ENCODE results near the gene PGM3.
"Not testable (repeated sequence)": the region's sequence is repeated elsewhere in the genome, so short reads cannot be mapped to it uniquely, and the experiment has no call there.

The PGM3 gene

GRCh38 chr6:83199173-83199862 lies 6.3 kb upstream of the PGM3 start:
- Histone ChIP-seq H3K9me3 (ENCODE audit: control insufficient read depth, low read length) (no peaks in the 10 kb centered on the region), H3K4me1 (ENCODE audit: control insufficient read depth, insufficient read depth, low read length) (peaks cover 12% of the 10 kb centered on the region), H3K36me3 (ENCODE audit: control insufficient read depth, insufficient read depth, low read length) (no peaks in the 10 kb centered on the region), H3K27me3 (ENCODE audit: control insufficient read depth, insufficient read depth, low read length) (no peaks in the 10 kb centered on the region), H3K4me3 (ENCODE audit: low read length) (no peak overlapping the region), H3K9ac (ENCODE audit: low read length) (no peak overlapping the region)

GRCh38 chr6:83198486-83199172 lies 5.6 kb upstream of the PGM3 start:
- Histone ChIP-seq H3K4me3 (ENCODE audit: low read length) (no peak overlapping the region), H3K36me3 (ENCODE audit: control insufficient read depth, insufficient read depth, low read length) (no peaks in the 10 kb centered on the region), H3K9ac (ENCODE audit: low read length) (no peak overlapping the region), H3K27me3 (ENCODE audit: control insufficient read depth, insufficient read depth, low read length) (no peaks in the 10 kb centered on the region), H3K4me1 (ENCODE audit: control insufficient read depth, insufficient read depth, low read length) (peaks cover 15% of the 10 kb centered on the region), H3K9me3 (ENCODE audit: control insufficient read depth, low read length) (no peaks in the 10 kb centered on the region)

GRCh38 chr6:83193747-83194566 lies 892 bp upstream of the PGM3 start:
- peak overlapping the region; percentile 88 for H3K9ac ChIP-seq (ENCODE audit: low read length)
- no peaks in the 10 kb centered on the region for H3K36me3 ChIP-seq (ENCODE audit: control insufficient read depth, insufficient read depth, low read length)
- peaks cover 23% of the 10 kb centered on the region for H3K4me1 ChIP-seq (ENCODE audit: control insufficient read depth, insufficient read depth, low read length)
- no peaks in the 10 kb centered on the region for H3K9me3 ChIP-seq (ENCODE audit: control insufficient read depth, low read length)
- H3K27me3 ChIP-seq (ENCODE audit: control insufficient read depth, insufficient read depth, low read length): no peaks in the 10 kb centered on the region
- peak overlapping the region; percentile 93 for H3K4me3 ChIP-seq (ENCODE audit: low read length)

DNA sequence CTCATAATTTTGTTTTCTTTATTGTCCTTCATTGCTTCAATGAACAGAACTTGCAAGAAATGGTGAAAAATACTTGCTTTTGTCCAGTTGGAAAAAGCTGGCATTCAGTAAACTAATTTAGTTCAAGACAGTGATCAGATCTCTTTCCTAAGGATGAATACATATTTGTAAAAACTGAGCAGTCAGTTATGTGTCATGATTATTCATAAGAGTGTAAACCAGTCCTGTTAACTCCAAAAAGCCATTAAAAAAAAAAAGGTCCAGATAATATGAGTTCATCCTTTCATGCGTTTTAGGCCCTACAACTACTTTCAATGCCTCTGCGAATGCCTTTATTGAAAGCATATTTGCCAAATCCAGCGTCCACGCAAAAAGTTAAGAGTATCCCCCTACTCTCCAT lies 609 bp downstream of the PGM3 start:
- Histone ChIP-seq H3K9me3 (ENCODE audit: control insufficient read depth, low read length) (no peaks in the 10 kb centered on the region), H3K4me3 (ENCODE audit: low read length) (peak overlapping the region; percentile 93), H3K27me3 (ENCODE audit: control insufficient read depth, insufficient read depth, low read length) (no peaks in the 10 kb centered on the region), H3K36me3 (ENCODE audit: control insufficient read depth, insufficient read depth, low read length) (no peaks in the 10 kb centered on the region), H3K4me1 (ENCODE audit: control insufficient read depth, insufficient read depth, low read length) (peaks cover 23% of the 10 kb centered on the region), H3K9ac (ENCODE audit: low read length) (peak overlapping the region; percentile 88)

DNA sequence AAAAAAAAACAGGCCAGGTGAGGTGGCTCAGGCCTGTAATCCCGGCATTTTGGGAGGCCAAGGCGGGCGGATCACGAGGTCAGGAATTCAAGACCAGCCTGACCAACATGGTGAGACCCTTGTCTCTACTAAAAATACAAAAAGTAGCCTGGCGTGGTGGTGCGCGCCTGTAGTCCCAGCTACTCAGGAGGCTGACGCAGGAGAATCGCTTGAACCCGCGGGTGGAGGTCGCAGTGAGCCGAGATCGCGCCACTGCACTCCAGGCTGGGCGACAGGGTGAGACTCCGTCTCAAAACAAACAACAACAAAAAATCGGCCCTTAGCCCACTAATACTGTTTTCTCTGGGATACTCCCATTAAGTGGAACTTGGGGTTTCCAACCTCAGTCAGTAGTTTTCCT lies 1.1 kb downstream of the PGM3 start:
- H3K9me3 ChIP-seq (ENCODE audit: control insufficient read depth, low read length); H3K27me3 ChIP-seq (ENCODE audit: control insufficient read depth, insufficient read depth, low read length); H3K4me3 ChIP-seq (ENCODE audit: low read length); H3K36me3 ChIP-seq (ENCODE audit: control insufficient read depth, insufficient read depth, low read length): not testable (repeated sequence)
- Histone ChIP-seq H3K4me1 (ENCODE audit: control insufficient read depth, insufficient read depth, low read length) (peaks cover 20% of the 10 kb centered on the region), H3K9ac (ENCODE audit: low read length) (peak overlapping the region; percentile 88)

DNA sequence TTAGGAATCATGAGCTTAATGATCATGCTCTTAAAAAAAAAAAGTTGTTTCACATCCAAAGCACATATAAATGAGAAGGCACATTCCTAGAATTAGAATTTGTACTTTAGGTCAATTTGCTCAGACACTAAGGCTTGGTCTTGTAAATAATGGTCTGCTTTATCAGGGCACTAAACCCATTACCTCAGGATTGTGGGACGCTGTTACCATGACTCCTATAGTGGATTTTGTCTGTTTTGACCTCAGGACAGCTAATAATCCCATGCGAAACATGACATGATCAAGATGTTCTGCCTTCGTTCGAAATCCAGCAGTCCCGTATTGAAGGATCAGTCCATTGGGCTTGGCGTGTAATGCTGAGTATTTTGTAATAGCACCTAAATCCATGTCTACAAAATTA lies 2.4 kb downstream of the PGM3 start:
- peaks cover 17% of the 10 kb centered on the region for H3K4me1 ChIP-seq (ENCODE audit: control insufficient read depth, insufficient read depth, low read length)
- H3K36me3 ChIP-seq (ENCODE audit: control insufficient read depth, insufficient read depth, low read length): no peaks in the 10 kb centered on the region
- H3K4me3 ChIP-seq (ENCODE audit: low read length): no peak overlapping the region
- no peak overlapping the region for H3K9ac ChIP-seq (ENCODE audit: low read length)
- H3K27me3 ChIP-seq (ENCODE audit: control insufficient read depth, insufficient read depth, low read length): no peaks in the 10 kb centered on the region
- H3K9me3 ChIP-seq (ENCODE audit: control insufficient read depth, low read length): no peaks in the 10 kb centered on the region

GRCh38 chr6:83188501-83188900 lies 4.6 kb downstream of the PGM3 start:
- peaks cover 12% of the 10 kb centered on the region for H3K4me1 ChIP-seq (ENCODE audit: control insufficient read depth, insufficient read depth, low read length)
- H3K36me3 ChIP-seq (ENCODE audit: control insufficient read depth, insufficient read depth, low read length): no peaks in the 10 kb centered on the region
- no peaks in the 10 kb centered on the region for H3K27me3 ChIP-seq (ENCODE audit: control insufficient read depth, insufficient read depth, low read length)
- H3K4me3 ChIP-seq (ENCODE audit: low read length): no peak overlapping the region
- no peak overlapping the region for H3K9ac ChIP-seq (ENCODE audit: low read length)
- H3K9me3 ChIP-seq (ENCODE audit: control insufficient read depth, low read length): no peaks in the 10 kb centered on the region

GRCh38 chr6:83185096-83185495 lies 8.0 kb downstream of the PGM3 start:
- Histone ChIP-seq H3K4me1 (ENCODE audit: control insufficient read depth, insufficient read depth, low read length) (no peaks in the 10 kb centered on the region), H3K9me3 (ENCODE audit: control insufficient read depth, low read length) (no peaks in the 10 kb centered on the region), H3K4me3 (ENCODE audit: low read length) (no peak overlapping the region), H3K9ac (ENCODE audit: low read length) (no peak overlapping the region), H3K27me3 (ENCODE audit: control insufficient read depth, insufficient read depth, low read length) (no peaks in the 10 kb centered on the region), H3K36me3 (ENCODE audit: control insufficient read depth, insufficient read depth, low read length) (no peaks in the 10 kb centered on the region)

DNA sequence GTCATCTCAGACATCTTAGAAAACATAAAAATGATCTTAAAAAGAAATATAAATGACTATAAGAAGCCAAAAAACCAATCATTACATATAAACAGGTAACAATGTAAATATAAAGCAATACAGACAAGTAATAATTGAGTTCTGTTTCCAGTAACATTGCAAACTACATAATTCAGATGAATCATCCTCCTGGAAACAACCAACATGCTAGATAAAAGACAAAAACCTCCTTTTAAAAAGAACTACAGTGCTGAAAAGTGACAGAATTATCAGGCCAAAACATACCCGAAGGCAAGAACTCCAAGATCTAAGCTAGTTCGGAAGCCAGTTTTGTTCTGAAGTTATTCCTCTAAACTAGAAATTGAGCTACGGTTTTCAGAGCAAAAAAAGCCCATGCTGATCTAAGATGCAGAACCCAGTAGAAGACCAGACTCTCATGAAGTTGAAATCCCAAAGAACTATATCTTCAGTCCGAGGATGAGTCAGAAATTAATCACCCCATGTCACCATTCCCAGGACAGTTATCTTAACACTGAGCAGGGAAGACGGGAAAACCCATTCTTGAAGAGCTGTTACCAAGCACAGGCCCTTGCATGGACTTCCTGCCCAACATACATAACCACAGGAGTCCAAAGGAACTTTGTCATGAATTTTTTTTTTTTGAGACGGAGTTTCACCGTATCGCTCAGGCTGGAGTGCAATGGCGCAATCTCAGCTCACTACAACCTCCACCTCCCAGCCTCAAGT lies 9.8 kb downstream of the PGM3 start:
- no peaks in the 10 kb centered on the region for H3K36me3 ChIP-seq (ENCODE audit: control insufficient read depth, insufficient read depth, low read length)
- no peak overlapping the region for H3K9ac ChIP-seq (ENCODE audit: low read length)

GRCh38 chr6:83182114-83182513 lies 11.0 kb downstream of the PGM3 start:
- Histone ChIP-seq H3K4me3 (ENCODE audit: low read length) (no peak overlapping the region), H3K9me3 (ENCODE audit: control insufficient read depth, low read length) (no peaks in the 10 kb centered on the region), H3K9ac (ENCODE audit: low read length) (no peak overlapping the region), H3K4me1 (ENCODE audit: control insufficient read depth, insufficient read depth, low read length) (no peaks in the 10 kb centered on the region), H3K36me3 (ENCODE audit: control insufficient read depth, insufficient read depth, low read length) (no peaks in the 10 kb centered on the region), H3K27me3 (ENCODE audit: control insufficient read depth, insufficient read depth, low read length) (no peaks in the 10 kb centered on the region)

More for the DNA sequence above, 9.8 kb downstream of the PGM3 start:
- Histone ChIP-seq H3K9me3 (ENCODE audit: control insufficient read depth, low read length) (no peaks in the 10 kb centered on the region), H3K4me1 (ENCODE audit: control insufficient read depth, insufficient read depth, low read length) (no peaks in the 10 kb centered on the region), H3K4me3 (ENCODE audit: low read length) (no peak overlapping the region), H3K27me3 (ENCODE audit: control insufficient read depth, insufficient read depth, low read length) (no peaks in the 10 kb centered on the region)

GRCh38 chr6:83180426-83180950 lies 12.6 kb downstream of the PGM3 start:
- Histone ChIP-seq H3K9me3 (ENCODE audit: control insufficient read depth, low read length) (no peaks in the 10 kb centered on the region), H3K4me3 (ENCODE audit: low read length) (no peak overlapping the region), H3K27me3 (ENCODE audit: control insufficient read depth, insufficient read depth, low read length) (no peaks in the 10 kb centered on the region), H3K4me1 (ENCODE audit: control insufficient read depth, insufficient read depth, low read length) (no peaks in the 10 kb centered on the region), H3K36me3 (ENCODE audit: control insufficient read depth, insufficient read depth, low read length) (no peaks in the 10 kb centered on the region), H3K9ac (ENCODE audit: low read length) (no peak overlapping the region)

Measured in mucosa of stomach (tissue), 1 donor.